ENCODE measurements around the gene MKKS. TPM values are rescaled to one million over a fixed set of nuclear protein-coding genes. Genes with fewer than 3 reads are reported as not detected.

MKKS gene
- total RNA-seq, 1 experiment from 2014 or later, result 12.1 TPM

- DNase-seq, result peak; percentile 34
- intact Hi-C loops (cut with micrococcal nuclease; ENCODE audit: unreplicated experiment), result no loop called here
- no peak for TF ChIP-seq CTCF (IDR thresholded peaks at IDR 0.05; ENCODE audit: unreplicated experiment)
- no peaks in the 10 kb centered on the region for H3K9me3 Mint-ChIP-seq (ENCODE audit: low read depth, unreplicated experiment)
- peaks cover 16% of the 10 kb centered on the region for H3K4me1 Mint-ChIP-seq (ENCODE audit: low read depth, unreplicated experiment)
- H3K27me3 Mint-ChIP-seq (ENCODE audit: unreplicated experiment), result no peaks in the 10 kb centered on the region
- H3K36me3 Mint-ChIP-seq (ENCODE audit: insufficient read depth, unreplicated experiment), result no peaks in the 10 kb centered on the region
- BruUV-seq (replicated peaks), result no TSS peak
- H3K27ac Mint-ChIP-seq (ENCODE audit: unreplicated experiment), result peak overlapping the region; percentile 61
- peak overlapping the region; percentile 29 for H3K4me3 Mint-ChIP-seq (ENCODE audit: low read depth, unreplicated experiment)
- CTCF ChIA-PET, result no interaction called here
These were observed 13.0 kb upstream of the MKKS start for GRCh38 chr20:10447028-10447427.

GRCh38 chr20:10445758-10446157 lies 11.7 kb upstream of the MKKS start:
- intact Hi-C loops (cut with micrococcal nuclease; ENCODE audit: unreplicated experiment), result no loop called here
- no peak overlapping the region for H3K27ac Mint-ChIP-seq (ENCODE audit: unreplicated experiment)
- peaks cover 16% of the 10 kb centered on the region for H3K4me1 Mint-ChIP-seq (ENCODE audit: low read depth, unreplicated experiment)
- no peak overlapping the region for H3K4me3 Mint-ChIP-seq (ENCODE audit: low read depth, unreplicated experiment)
- no TSS peak for BruUV-seq (replicated peaks)
- TF ChIP-seq CTCF (IDR thresholded peaks at IDR 0.05; ENCODE audit: unreplicated experiment), result no peak
- no peaks in the 10 kb centered on the region for H3K36me3 Mint-ChIP-seq (ENCODE audit: insufficient read depth, unreplicated experiment)
- no peak for DNase-seq
- no peaks in the 10 kb centered on the region for H3K9me3 Mint-ChIP-seq (ENCODE audit: low read depth, unreplicated experiment)
- H3K27me3 Mint-ChIP-seq (ENCODE audit: unreplicated experiment), result no peaks in the 10 kb centered on the region
- CTCF ChIA-PET, result interaction anchor here (0.6 kb wide), 1 partner anchor 32 kb away, joined by 4 read pairs; no protein-coding TSS in a partner anchor

GRCh38 chr20:10443936-10444335 lies 9.9 kb upstream of the MKKS start:
- TF ChIP-seq CTCF (IDR thresholded peaks at IDR 0.05; ENCODE audit: unreplicated experiment), result no peak
- intact Hi-C loops (cut with micrococcal nuclease; ENCODE audit: unreplicated experiment), result no loop called here
- no peak for DNase-seq
- no peak overlapping the region for H3K4me3 Mint-ChIP-seq (ENCODE audit: low read depth, unreplicated experiment)
- no peaks in the 10 kb centered on the region for H3K36me3 Mint-ChIP-seq (ENCODE audit: insufficient read depth, unreplicated experiment)
- no TSS peak for BruUV-seq (replicated peaks)
- H3K4me1 Mint-ChIP-seq (ENCODE audit: low read depth, unreplicated experiment), result peaks cover 16% of the 10 kb centered on the region
- no peaks in the 10 kb centered on the region for H3K9me3 Mint-ChIP-seq (ENCODE audit: low read depth, unreplicated experiment)
- H3K27me3 Mint-ChIP-seq (ENCODE audit: unreplicated experiment), result no peaks in the 10 kb centered on the region
- CTCF ChIA-PET, result interaction anchor here (0.5 kb wide), 1 partner anchor 824 kb away, joined by 6 read pairs; no protein-coding TSS in a partner anchor
- H3K27ac Mint-ChIP-seq (ENCODE audit: unreplicated experiment), result no peak overlapping the region

GRCh38 chr20:10438217-10438616 lies 4.2 kb upstream of the MKKS start:
- Mint-ChIP-seq H3K27ac (ENCODE audit: unreplicated experiment) (no peak overlapping the region), H3K9me3 (ENCODE audit: low read depth, unreplicated experiment) (no peaks in the 10 kb centered on the region), H3K27me3 (ENCODE audit: unreplicated experiment) (no peaks in the 10 kb centered on the region), H3K4me3 (ENCODE audit: low read depth, unreplicated experiment) (no peak overlapping the region), H3K36me3 (ENCODE audit: insufficient read depth, unreplicated experiment) (peaks cover 31% of the 10 kb centered on the region), H3K4me1 (ENCODE audit: low read depth, unreplicated experiment) (peaks cover 5% of the 10 kb centered on the region)
- DNase-seq, result no peak
- intact Hi-C loops (cut with micrococcal nuclease; ENCODE audit: unreplicated experiment), result loop anchor here (5.0 kb wide), 1 partner anchor 279 kb away; no protein-coding TSS in a partner anchor
- CTCF ChIA-PET, result no interaction called here
- no peak for TF ChIP-seq CTCF (IDR thresholded peaks at IDR 0.05; ENCODE audit: unreplicated experiment)
- BruUV-seq (replicated peaks), result no TSS peak

All from Calu3 (cell line).